CD4-positive, alpha-beta T cell (primary cell): ENCODE measurements around the gene AP3B1. TPM values are rescaled to one million over a fixed set of nuclear protein-coding genes. Genes with fewer than 3 reads are reported as not detected.
A peak's percentile ranks its signal among the peaks of the same experiment; 100 is the strongest.

ENCODE experiments used
- ATAC-seq: fragments of 200-7000 bp; cut with Tn5 transposase; one replicate; pipeline ENCODE4 v1.10.0; 2022; ENCODE audit warnings: mild to moderate bottlenecking; ENCODE audit not compliant: poor library complexity
- CTCF ChIA-PET: fragments of 350-600 bp; sonication (Branson Sonifier 250); formaldehyde crosslinking; loops from one replicate; lab custom pipeline; 2021; ENCODE audit warnings: antibody characterized with exemption, inconsistent platforms; lab: Charles Lee
- POLR2A ChIA-PET: fragments of 350-600 bp; sonication (Branson Sonifier 250); formaldehyde crosslinking; loops from one replicate; lab custom pipeline; 2021; ENCODE audit warnings: antibody characterized with exemption, inconsistent platforms; lab: Charles Lee
- DNase-seq, 14 experiments: peaks; one replicate each; pipeline ENCODE4 v3.0.0-alpha.2; 2013 to 2020; ENCODE audit warnings: mixed read lengths in 2 of 14
- H3K27ac ChIP-seq, 2 donors: one replicate each; pipeline versions ENCODE4 v1.5.1 to v1.7.0; 2013; ENCODE audit warnings: low read length in 2 of 2, low read depth in 1 of 2, mild to moderate bottlenecking in 1 of 2
- H3K27me3 ChIP-seq, 2 experiments: 1 replicate in 1 of 2; 2 replicates in 1 of 2; pipeline versions ENCODE4 v1.6.1 to v1.7.0; 2013; ENCODE audit warnings: low read length in 2 of 2, control low read depth in 1 of 2, mild to moderate bottlenecking in 1 of 2, moderate library complexity in 1 of 2; ENCODE audit not compliant: insufficient read depth in 2 of 2, control insufficient read depth in 1 of 2
- H3K36me3 ChIP-seq: one replicate; pipeline ENCODE4 v1.6.1; 2013; ENCODE audit warnings: low read length, control low read depth; ENCODE audit not compliant: insufficient read depth
- H3K4me1 ChIP-seq: one replicate; pipeline ENCODE4 v1.6.1; 2013; ENCODE audit warnings: low read length, control low read depth; ENCODE audit not compliant: insufficient read depth
- H3K4me3 ChIP-seq: one replicate; pipeline ENCODE4 v1.5.1; 2013; ENCODE audit warnings: mild to moderate bottlenecking, low read length, moderate library complexity
- H3K9me3 ChIP-seq, 2 experiments: 1 replicate in 1 of 2; 2 replicates in 1 of 2; pipeline versions ENCODE4 v1.6.1 to v1.7.0; 2013; ENCODE audit warnings: low read length in 2 of 2, mild to moderate bottlenecking in 2 of 2, control low read depth in 1 of 2, moderate library complexity in 1 of 2; ENCODE audit not compliant: control insufficient read depth in 1 of 2, insufficient read depth in 1 of 2
- H3K27ac Mint-ChIP-seq: one replicate; pipeline ENCODE4 v1.8.0; 2020; ENCODE audit warnings: mixed read lengths
- H3K27me3 Mint-ChIP-seq: one replicate; pipeline ENCODE4 v1.8.0; 2021; ENCODE audit warnings: mixed read lengths
- H3K36me3 Mint-ChIP-seq: one replicate; pipeline ENCODE4 v1.8.0; 2021; ENCODE audit warnings: low read depth, mixed read lengths
- H3K4me1 Mint-ChIP-seq: one replicate; pipeline ENCODE4 v1.8.0; 2021; ENCODE audit warnings: low read depth, mixed read lengths
- H3K4me3 Mint-ChIP-seq: one replicate; pipeline ENCODE4 v1.8.0; 2020; ENCODE audit warnings: mild to moderate bottlenecking, mixed read lengths
- H3K9me3 Mint-ChIP-seq: one replicate; pipeline ENCODE4 v1.8.0; 2020; ENCODE audit warnings: mixed read lengths
- intact Hi-C, 2 experiments: fragments of 100-400 bp; cut with DNase I in 1 of 2; cut with micrococcal nuclease in 1 of 2; formaldehyde crosslinking; loops; one replicate each; pipeline versions ENCODE4 v1.15.1 to v1.9.0; 2023 to 2025; cut with DNase I, micrococcal nuclease
- total RNA-seq, 174 experiments: library from RNA in 2 of 174; stranded (reverse) in 2 of 174; gene quantifications; one replicate each; pipeline ENCODE4 v1.2.3 and lab custom pipeline; 2021 to 2026
- TF ChIP-seq, protein P1 (sequence below): fragments of 200-600 bp; IDR thresholded peaks from one replicate; pipeline ENCODE4 v1.8.0; 2022; ENCODE audit warnings: antibody characterized with exemption, mild to moderate bottlenecking

Gene AP3B1
- total RNA-seq, 2 experiments from 2014 or later = 24.5 to 24.6 TPM

DNA sequence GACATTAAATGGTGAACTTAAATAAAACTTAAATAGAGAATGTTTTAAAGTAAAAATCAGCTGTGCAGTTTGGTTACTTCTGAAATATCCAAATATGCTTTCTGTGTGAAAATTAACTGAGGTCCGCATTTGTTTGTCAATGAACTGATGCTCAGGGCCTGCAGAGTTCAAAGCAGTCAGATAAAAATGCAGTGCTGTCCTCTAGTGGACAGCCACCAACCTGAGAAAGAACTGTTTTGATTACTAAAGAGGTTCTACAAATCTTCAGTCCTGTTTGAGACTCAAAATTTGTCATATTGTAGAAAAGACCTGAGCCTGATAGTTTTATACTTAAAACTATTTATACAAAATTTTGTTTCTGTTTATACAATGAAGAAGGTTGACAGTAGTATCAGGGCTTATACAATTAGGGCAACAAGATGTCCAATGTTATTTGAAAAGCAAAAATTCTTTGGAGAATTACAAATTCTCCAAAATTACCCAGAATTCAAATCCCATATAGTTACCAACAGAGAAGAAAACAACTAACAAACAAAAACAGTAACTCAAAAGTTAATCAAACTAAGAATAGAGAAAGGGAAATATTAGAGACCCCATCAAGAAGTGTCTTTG lies 286.0 kb downstream of the AP3B1 start:
- Mint-ChIP-seq H3K27ac (no peak overlapping the region), H3K27me3 (no peaks in the 10 kb centered on the region), H3K9me3 (no peaks in the 10 kb centered on the region), H3K4me1 (no peaks in the 10 kb centered on the region), H3K36me3 (peaks cover 32% of the 10 kb centered on the region), H3K4me3 (no peak overlapping the region)
- Histone ChIP-seq H3K36me3 (no peaks in the 10 kb centered on the region), H3K27ac (no peak overlapping the region), H3K9me3 (no peaks in the 10 kb centered on the region), H3K4me3 (no peak overlapping the region), H3K4me1 (no peaks in the 10 kb centered on the region), H3K27me3 (no peaks in the 10 kb centered on the region)
- DNase-seq (peak in 2 of 14 experiments; percentile 9 to 15), ATAC-seq (no peak)
- TF ChIP-seq, protein P1, sequence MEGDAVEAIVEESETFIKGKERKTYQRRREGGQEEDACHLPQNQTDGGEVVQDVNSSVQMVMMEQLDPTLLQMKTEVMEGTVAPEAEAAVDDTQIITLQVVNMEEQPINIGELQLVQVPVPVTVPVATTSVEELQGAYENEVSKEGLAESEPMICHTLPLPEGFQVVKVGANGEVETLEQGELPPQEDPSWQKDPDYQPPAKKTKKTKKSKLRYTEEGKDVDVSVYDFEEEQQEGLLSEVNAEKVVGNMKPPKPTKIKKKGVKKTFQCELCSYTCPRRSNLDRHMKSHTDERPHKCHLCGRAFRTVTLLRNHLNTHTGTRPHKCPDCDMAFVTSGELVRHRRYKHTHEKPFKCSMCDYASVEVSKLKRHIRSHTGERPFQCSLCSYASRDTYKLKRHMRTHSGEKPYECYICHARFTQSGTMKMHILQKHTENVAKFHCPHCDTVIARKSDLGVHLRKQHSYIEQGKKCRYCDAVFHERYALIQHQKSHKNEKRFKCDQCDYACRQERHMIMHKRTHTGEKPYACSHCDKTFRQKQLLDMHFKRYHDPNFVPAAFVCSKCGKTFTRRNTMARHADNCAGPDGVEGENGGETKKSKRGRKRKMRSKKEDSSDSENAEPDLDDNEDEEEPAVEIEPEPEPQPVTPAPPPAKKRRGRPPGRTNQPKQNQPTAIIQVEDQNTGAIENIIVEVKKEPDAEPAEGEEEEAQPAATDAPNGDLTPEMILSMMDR = peak; percentile 25
- ChIA-PET CTCF (no interaction called here), POLR2A (no interaction called here)
- intact Hi-C loops = no loop called here

DNA sequence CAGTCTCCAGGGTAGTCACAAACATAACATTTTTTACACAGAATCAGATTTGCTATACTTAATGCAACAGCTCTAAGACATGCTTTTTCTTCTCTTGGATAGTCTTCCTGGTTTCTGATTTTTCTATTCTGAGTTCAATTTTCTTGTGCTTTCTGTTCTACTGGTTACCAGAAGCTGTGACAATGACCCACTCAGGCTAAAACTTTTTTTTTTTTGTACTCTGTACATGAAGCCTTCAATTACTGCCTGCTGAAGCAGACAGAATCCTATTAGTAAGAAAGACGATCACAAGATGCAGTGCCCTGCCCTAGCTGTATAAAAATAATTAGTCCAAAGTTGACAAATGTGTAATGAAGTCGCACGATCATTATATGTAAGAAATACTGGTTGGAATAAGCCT lies 287.3 kb downstream of the AP3B1 start:
- Histone ChIP-seq H3K27me3 (no peaks in the 10 kb centered on the region), H3K27ac (no peak overlapping the region), H3K36me3 (no peaks in the 10 kb centered on the region), H3K9me3 (no peaks in the 10 kb centered on the region), H3K4me1 (no peaks in the 10 kb centered on the region), H3K4me3 (no peak overlapping the region)
- TF ChIP-seq, protein P1 = no peak
- Mint-ChIP-seq H3K36me3 (peaks cover 33% of the 10 kb centered on the region), H3K27ac (no peak overlapping the region), H3K4me3 (no peak overlapping the region), H3K4me1 (no peaks in the 10 kb centered on the region), H3K27me3 (no peaks in the 10 kb centered on the region), H3K9me3 (no peaks in the 10 kb centered on the region)
- POLR2A ChIA-PET = no interaction called here
- CTCF ChIA-PET = no interaction called here
- no peak for DNase-seq
- intact Hi-C loops = no loop called here
- ATAC-seq = no peak

DNA sequence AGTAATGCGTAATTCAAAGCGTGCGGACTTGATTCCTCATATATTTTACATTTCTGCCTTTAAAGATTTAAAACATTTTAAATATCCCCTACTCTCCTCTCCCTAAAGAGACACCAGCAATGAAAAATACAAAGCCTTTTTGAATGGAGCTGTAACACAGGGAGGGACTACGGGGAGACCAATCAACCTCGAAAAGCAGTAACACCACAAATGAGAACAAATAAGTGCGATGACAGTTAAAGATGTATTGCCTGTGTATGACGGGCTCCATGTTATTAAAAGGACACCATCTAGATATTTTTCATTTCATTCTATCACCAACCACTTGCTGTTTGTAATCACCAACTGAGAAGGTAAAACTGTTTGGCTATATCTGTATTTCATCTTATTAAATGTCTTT lies 288.0 kb downstream of the AP3B1 start:
- DNase-seq = no peak
- Mint-ChIP-seq H3K27ac (no peak overlapping the region), H3K36me3 (peaks cover 40% of the 10 kb centered on the region), H3K4me3 (no peak overlapping the region), H3K27me3 (no peaks in the 10 kb centered on the region), H3K4me1 (no peaks in the 10 kb centered on the region), H3K9me3 (no peaks in the 10 kb centered on the region)
- no peak for ATAC-seq
- CTCF ChIA-PET = no interaction called here
- intact Hi-C loops = no loop called here
- H3K4me3 ChIP-seq = no peak overlapping the region
- H3K27me3 ChIP-seq = no peaks in the 10 kb centered on the region
- H3K4me1 ChIP-seq = no peaks in the 10 kb centered on the region
- H3K36me3 ChIP-seq = no peaks in the 10 kb centered on the region
- TF ChIP-seq, protein P1 = no peak
- POLR2A ChIA-PET = interaction anchor here (0.6 to 0.7 kb wide), 2 partner anchors 22 to 231 kb away, joined by 3 read pairs; no protein-coding TSS in a partner anchor
- H3K9me3 ChIP-seq = no peaks in the 10 kb centered on the region
- no peak overlapping the region for H3K27ac ChIP-seq
